ENCODE data around the gene BMAL1.

- TF ChIP-seq EZH2 (IDR thresholded peaks at IDR 0.05; ENCODE audit: borderline replicate concordance, low read depth, low read length, poor library complexity, severe bottlenecking) (no peak), CTCF (conservative IDR thresholded peaks at IDR 0.05; ENCODE audit: low read depth, low read length) (peak; percentile 67)
These were observed 107.5 kb downstream of the BMAL1 start for GRCh38 chr11:13384908-13385640.
